GM23248 (cell line): ENCODE results near the gene TRAF3.

ENCODE experiments used
- EZH2 ChIP-seq: fragments of 200-600 bp; sonication (generic); IDR thresholded peaks from 2 replicates; pipeline ENCODE4 v1.6.1; 2018; ENCODE audit warnings: antibody characterized with exemption, mild to moderate bottlenecking; ENCODE audit not compliant: insufficient read depth, poor library complexity, severe bottlenecking
- EZH2phosphoT487 ChIP-seq: fragments of 200-600 bp; sonication (generic); IDR thresholded peaks from 2 replicates; pipeline ENCODE4 v1.6.1; 2018; ENCODE audit warnings: antibody characterized with exemption, moderate library complexity, mild to moderate bottlenecking, low read depth; ENCODE audit not compliant: insufficient read depth

GRCh38 chr14:102737402-102738372 lies 39.6 kb upstream of the TRAF3 start:
- TF ChIP-seq EZH2phosphoT487 (no peak), EZH2 (no peak)
